GM19023 (cell line): Measurements from ENCODE around the gene GRIN2C.

ENCODE experiments used
- ATAC-seq: cut with Tn5 transposase; IDR thresholded peaks from one replicate; pipeline ENCODE4 v1.9.1; 2021; ENCODE audit warnings: mild to moderate bottlenecking, moderate library complexity; ENCODE audit not compliant: unreplicated experiment

The GRIN2C gene

DNA sequence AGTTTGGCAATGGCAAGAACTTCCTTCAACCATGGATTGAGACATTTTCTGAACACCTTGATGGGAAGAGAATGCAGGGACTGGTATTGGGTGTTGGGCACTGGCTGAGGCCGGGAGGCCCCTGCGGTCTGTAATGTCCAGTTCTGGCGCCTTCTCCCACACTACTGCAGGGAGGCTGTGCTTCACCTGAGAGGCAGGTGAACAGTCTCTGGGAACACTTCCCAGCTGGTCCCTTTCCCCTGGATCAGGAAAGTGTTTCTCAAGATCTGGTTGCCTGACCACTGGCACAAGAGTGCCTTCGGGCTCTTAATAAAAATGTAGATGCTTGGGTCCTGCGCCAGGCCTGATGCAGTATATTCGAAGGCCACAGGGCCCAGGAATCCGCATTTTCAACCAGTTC is 55.0 kb downstream of the GRIN2C start:
- ATAC-seq, result no peak

DNA sequence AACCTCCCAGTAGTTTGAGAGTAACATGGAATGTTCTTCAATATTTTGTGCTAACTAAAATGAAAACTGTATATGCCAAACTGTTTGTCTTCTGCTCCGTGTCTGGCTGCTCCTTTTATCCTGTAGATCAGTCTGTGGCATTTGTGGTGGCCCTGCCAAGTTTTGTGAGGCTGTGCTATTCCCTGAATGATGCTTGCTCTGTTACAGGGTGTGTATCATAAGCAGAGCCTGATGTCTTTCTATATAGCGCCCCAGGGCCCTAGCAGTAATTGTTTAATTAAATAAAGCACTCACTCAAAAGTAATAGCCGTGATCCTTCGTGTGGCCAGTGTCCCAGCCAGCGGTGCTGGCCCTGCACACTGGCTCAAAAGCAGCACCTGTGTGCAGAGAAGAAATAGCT is 55.7 kb downstream of the GRIN2C start:
- ATAC-seq, result no peak

DNA sequence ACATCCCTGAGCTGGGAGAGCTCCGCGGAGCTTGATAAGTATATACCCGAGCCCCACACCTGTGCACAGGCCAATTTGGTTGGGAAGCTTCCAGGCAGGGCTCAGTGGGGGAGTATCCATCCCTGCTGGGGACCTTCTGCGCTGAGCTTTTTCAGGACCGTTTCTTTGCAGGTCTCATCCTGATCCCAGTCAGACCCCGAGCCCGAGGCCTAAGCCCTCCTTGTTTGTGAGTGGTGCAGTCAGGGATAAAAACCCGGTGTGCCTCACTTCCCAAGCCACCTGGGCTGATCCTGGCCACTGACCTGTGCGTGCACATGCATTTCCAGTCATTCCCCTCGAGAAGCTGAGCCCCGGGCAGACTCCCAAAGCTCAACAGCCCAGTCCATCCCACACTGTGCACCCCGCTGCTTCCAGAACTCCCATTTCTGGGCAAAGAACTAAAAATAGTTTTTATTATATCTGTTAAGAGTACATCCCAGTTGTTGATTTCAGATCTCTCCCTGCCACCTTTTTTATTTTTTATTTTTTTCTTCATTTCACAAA is 56.2 kb downstream of the GRIN2C start:
- ATAC-seq, result no peak

DNA sequence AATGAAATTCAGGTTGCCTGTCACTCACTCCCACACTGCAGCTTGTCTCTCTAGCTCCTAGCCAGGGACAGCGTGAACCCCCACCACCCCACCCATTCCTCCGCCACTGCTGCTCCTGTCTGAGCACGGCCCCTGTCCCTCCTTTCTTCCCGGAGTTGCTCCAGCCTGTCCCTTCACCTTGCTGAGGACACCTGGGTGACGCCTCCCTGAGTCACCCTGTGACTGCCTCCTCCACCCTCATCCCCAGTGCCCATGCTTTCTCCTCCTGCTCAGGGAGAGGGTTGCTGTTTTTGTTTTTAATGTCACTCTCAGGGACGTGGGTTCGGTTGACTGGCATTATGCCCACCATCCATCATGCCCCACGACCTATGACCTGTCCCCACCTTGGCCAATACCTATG is 57.8 kb downstream of the GRIN2C start:
- no peak for ATAC-seq

DNA sequence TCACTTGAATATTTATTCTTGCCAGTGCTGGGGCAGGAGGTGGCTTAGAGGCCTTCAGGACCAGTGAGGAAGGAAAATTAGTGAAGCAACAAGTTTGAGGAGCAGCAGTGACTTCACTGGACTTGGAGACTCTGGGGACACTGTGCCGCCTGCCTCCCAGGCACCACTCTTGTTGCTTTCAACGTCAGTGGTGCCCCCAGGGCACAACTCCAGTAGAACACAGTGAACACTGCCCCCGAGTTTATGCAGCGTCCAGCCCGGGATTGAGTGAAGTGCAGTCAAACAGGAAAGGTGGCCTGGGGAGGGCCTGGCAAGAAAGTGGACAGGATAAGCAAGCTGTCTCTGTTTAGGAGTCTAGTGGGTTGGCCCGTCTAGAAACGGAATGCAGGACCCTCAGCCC is 59.2 kb downstream of the GRIN2C start:
- no peak for ATAC-seq

DNA sequence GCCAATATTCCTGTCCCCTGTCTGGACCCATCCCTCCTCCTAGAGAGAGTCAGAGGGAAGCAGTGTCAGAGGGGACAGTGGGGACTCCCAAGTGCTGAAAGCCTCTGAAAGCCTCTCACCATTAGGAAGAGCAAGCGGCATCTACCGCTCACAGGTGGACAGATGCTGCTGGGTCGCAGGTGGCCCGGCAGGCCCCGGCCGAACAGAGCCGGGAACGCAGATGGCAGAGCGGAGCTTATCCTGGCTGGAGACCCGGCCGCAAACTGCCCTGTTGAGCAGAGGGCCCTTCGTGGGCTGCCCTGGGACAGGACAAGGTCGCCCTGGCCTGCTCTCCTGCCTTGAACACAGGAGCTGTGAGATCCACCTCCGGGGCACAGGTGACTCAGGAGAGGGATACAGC is 60.6 kb downstream of the GRIN2C start:
- ATAC-seq, result no peak

DNA sequence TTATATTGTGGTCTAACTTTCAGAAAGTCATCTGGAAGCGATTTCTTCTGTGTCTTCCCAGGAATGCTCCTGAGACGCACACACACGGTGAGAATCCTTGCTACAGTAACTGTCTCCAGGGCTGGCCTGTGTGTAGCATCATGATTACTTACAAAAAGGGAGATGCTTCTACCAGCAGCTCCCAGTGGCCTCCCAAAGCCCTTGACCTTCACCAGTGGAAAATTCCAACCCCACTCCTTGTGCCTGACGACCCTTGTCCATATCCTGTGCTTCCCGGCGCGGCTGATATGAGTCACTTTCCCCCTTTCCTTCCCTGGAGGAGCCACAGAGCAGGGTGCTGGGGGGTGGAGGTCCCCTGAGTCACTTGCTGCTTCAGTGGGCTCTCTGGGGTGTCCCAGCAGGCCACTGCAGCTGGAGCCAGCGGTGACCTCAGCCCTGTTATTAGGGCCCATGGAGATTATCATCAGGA is 61.4 kb downstream of the GRIN2C start:
- no peak for ATAC-seq

DNA sequence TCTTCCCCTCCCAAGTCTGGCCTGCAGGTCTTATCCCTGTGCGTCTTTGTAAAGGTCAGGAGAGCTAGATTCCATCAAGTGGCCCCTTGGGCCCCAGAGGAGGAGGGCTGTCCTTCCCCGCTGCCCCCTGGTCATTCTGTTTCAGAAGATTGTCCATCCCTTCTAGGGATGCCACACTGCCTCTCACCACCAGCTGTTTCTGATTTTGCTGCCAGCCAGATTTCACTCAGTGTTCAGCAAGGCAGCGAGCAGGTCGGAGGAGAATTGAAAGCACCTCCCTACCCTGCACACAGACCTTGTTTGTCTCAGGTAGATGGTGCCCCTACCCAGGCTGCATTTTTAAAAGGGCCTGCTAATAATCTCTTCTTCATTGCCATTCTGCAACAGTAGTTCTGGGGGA is 61.9 kb downstream of the GRIN2C start:
- ATAC-seq, result no peak

DNA sequence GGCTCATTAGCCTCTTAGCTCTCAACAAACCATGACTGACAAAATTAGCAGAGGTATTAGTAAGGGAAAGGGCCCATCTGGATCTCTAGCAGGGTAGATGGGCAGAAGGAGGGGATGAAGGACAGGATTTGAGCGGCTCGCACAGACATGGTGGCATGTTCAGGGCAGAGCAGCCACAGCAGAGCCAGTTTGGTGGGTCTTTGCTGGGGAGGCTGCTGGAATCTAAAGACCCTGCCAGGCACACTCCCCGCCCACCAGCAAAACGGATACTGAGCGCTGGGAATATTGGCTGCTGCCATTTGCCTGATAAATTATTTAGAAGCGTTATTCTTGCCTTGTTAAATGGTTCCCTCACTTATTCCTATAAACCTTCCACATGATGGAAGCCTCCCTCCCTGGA is 62.8 kb downstream of the GRIN2C start:
- ATAC-seq, result no peak

DNA sequence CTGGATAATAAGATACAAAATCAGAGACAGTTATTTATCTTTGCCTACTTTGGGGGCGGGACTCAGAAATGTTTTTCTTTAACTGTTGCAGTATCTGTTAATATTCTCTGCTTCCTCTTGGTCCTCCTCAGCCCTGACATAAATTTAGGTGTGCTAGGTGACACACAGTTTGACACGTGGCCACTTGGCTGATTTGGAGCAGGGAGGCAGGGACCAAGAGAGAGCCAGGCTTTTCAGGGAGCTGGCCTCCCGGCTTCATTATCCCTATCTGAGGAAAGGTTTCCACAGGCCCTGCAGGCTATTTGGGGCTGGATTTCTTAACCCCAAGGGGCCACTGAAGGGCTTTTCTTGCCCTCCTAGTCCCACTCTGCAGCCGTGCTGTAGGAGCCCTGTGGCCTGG is 63.5 kb downstream of the GRIN2C start:
- ATAC-seq, result no peak

DNA sequence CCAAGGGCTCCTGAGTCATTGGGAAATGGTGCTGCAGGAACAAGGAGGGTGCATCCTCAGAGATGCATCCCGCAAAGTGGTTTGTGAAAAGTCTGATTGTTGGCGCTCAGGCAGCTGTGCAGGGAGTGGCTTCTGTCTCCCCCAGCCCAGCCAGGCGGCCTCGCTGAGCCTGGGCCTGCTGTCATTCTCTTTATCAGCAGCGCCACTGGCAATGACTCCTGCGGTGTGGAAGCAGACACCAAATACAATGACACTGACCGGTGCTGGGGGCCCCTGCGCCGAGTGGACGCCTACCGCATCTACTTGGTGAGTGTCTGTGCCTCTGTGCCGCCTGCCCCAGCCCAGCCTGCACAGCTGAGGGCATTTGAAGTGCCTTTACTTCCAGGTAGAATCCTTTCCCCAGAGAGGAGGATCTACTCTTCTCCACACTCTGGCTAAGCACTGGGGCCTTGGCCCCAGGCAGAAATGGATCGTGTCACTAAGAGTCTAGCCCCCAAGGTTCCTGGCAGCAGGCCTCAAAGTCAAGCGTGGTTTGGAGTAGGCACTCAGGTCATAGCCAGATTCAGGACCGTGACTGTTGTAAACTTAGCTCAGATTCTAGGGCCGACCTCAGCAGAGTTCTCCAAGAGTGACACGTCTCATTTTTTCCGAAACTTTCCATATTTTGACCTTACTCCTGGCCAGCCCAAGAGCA is 64.2 kb downstream of the GRIN2C start:
- ATAC-seq, result no peak

DNA sequence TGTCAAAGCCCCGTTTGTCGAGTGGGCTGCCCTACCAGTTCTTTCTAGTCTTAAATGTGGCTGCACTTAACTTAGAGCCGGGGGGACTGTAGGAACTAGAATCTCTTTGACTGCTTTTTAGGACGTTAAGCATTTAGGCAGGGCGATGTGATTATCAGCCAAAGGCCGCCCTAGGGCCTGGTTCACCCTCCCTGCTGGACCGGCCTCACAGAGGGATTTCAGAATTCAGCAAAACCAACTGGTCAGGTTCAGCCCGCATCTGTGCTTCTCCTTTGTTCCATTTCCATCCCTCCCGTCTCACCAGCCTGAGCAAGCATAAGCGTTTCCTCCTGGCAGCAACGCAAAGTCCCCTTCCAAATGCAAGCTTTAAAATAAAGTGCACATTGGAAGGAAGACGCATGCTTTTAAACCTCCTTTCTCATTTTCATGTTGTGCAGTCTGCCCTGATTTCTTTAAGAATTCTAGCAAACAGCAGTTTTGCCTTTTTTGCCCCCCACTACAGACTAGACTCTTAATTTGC is 67.0 kb downstream of the GRIN2C start:
- no peak for ATAC-seq
